Measurements from ENCODE around the gene GPSM3. TPM values are rescaled to one million over a fixed set of nuclear protein-coding genes. Genes with fewer than 3 reads are reported as not detected.
A peak's percentile ranks its signal among the peaks of the same experiment; 100 is the strongest.

GPSM3 gene
- total and polyA plus RNA-seq, 4 donors, result 2.3 to 8.0 (median 6.3) TPM

GRCh38 chr6:32222333-32223230, 30.1 kb upstream of the GPSM3 start:
- no peaks in the 10 kb centered on the region for H3K36me3 ChIP-seq (ENCODE audit: control insufficient read depth in 4 of 4, insufficient read depth in 3 of 4, low read depth in 1 of 4, low read length in 3 of 4)
- TF ChIP-seq YY1 (IDR thresholded peaks at IDR 0.05) (no peak), SP1 (IDR thresholded peaks at IDR 0.05) (no peak), FOXA1 (IDR thresholded peaks at IDR 0.05) (no peak), JUND (IDR thresholded peaks at IDR 0.05) (no peak), RXRA (IDR thresholded peaks at IDR 0.05) (no peak)
- no peaks in the 10 kb centered on the region for H3K27me3 ChIP-seq (ENCODE audit: control insufficient read depth in 4 of 4, insufficient read depth in 4 of 4, low read length in 3 of 4)
- no peaks in the 10 kb centered on the region for H3K4me1 ChIP-seq (ENCODE audit: control insufficient read depth in 4 of 4, insufficient read depth in 4 of 4, low read length in 3 of 4)
- H3K9me3 ChIP-seq (ENCODE audit: control insufficient read depth in 4 of 4, low read length in 3 of 4), result no peaks in the 10 kb centered on the region
- no peak overlapping the region for H3K9ac ChIP-seq (ENCODE audit: low read depth in 1 of 2, low read length in 2 of 2)
- DNase-seq (ENCODE audit: low spot score), result no peak
- H3K27ac ChIP-seq (ENCODE audit: low read depth in 1 of 2, low read length in 2 of 2), result peak overlapping the region in 1 of 2 donors; percentile 40
- H3K4me3 ChIP-seq (ENCODE audit: low read depth in 1 of 3, low read length in 3 of 3), result peak overlapping the region in 1 of 3 donors; percentile 29
- whole genome bisulfite sequencing, result 82% methylated on average over 8 of the region's 8 CpGs

- Histone ChIP-seq H3K4me1 (ENCODE audit: control insufficient read depth in 4 of 4, insufficient read depth in 4 of 4, low read length in 3 of 4) (no peaks in the 10 kb centered on the region), H3K27me3 (ENCODE audit: control insufficient read depth in 4 of 4, insufficient read depth in 4 of 4, low read length in 3 of 4) (no peaks in the 10 kb centered on the region), H3K9ac (ENCODE audit: low read depth in 1 of 2, low read length in 2 of 2) (no peak overlapping the region), H3K4me3 (ENCODE audit: low read depth in 1 of 3, low read length in 3 of 3) (no peak overlapping the region), H3K9me3 (ENCODE audit: control insufficient read depth in 4 of 4, low read length in 3 of 4) (no peaks in the 10 kb centered on the region), H3K36me3 (ENCODE audit: control insufficient read depth in 4 of 4, insufficient read depth in 3 of 4, low read depth in 1 of 4, low read length in 3 of 4) (no peaks in the 10 kb centered on the region), H3K27ac (ENCODE audit: low read depth in 1 of 2, low read length in 2 of 2) (no peak overlapping the region)
- DNase-seq (ENCODE audit: low spot score), result no peak
- 74% methylated on average over 4 of the region's 4 CpGs for WGBS
- no peak for TF ChIP-seq ATF3 (IDR thresholded peaks at IDR 0.05)
- TF ChIP-seq GABPA (IDR thresholded peaks at IDR 0.05 in 1 of 2, conservative IDR thresholded peaks at IDR 0.05 in 1 of 2), result no peak
- TF ChIP-seq MAX (IDR thresholded peaks at IDR 0.05), result no peak
- TF ChIP-seq EGR1 (IDR thresholded peaks at IDR 0.05; ENCODE audit: low read depth in 2 of 2), result no peak
- TF ChIP-seq CTCF (IDR thresholded peaks at IDR 0.05; ENCODE audit: low read depth, low read length, missing input control), result no peak
- TF ChIP-seq YY1 (IDR thresholded peaks at IDR 0.05), result no peak
- TF ChIP-seq ZBTB33 (IDR thresholded peaks at IDR 0.05), result no peak
- TF ChIP-seq RAD21 (IDR thresholded peaks at IDR 0.05), result no peak
- TF ChIP-seq REST (IDR thresholded peaks at IDR 0.05), result no peak
- no peak for TF ChIP-seq HNF4G (IDR thresholded peaks at IDR 0.05)
- TF ChIP-seq NR2F2 (IDR thresholded peaks at IDR 0.05), result no peak
- TF ChIP-seq HNF4A (conservative IDR thresholded peaks at IDR 0.05), result no peak
- no peak for TF ChIP-seq JUND (IDR thresholded peaks at IDR 0.05)
- no peak for TF ChIP-seq SP1 (IDR thresholded peaks at IDR 0.05)
- TF ChIP-seq RXRA (IDR thresholded peaks at IDR 0.05), result no peak
- TF ChIP-seq TAF1 (conservative IDR thresholded peaks at IDR 0.05), result no peak
- TF ChIP-seq FOXA1 (IDR thresholded peaks at IDR 0.05), result no peak
- TF ChIP-seq FOXA2 (IDR thresholded peaks at IDR 0.05), result no peak
These were observed 27.6 kb upstream of the GPSM3 start for GRCh38 chr6:32220021-32220420.

Data from liver (tissue), 9 donors.